Gastroesophageal sphincter (tissue), 3 donors: Measurements from ENCODE around the gene ELP4.

Experiments used
- CTCF ChIP-seq, 4 experiments: fragments of 200-600 bp in 2 of 4; fragments of 450-650 bp in 2 of 4; sonication (generic) in 1 of 4; IDR thresholded peaks; one replicate each; pipeline ENCODE4 v1.5.1; 2017 to 2019; ENCODE audit warnings: antibody characterized with exemption in 4 of 4, mild to moderate bottlenecking in 2 of 4, moderate library complexity in 2 of 4
- EP300 ChIP-seq: sonication (generic); formaldehyde crosslinking; IDR thresholded peaks from one replicate; pipeline ENCODE4 v1.6.1; 2017; ENCODE audit warnings: antibody characterized with exemption, mild to moderate bottlenecking
- POLR2A ChIP-seq, 2 donors: fragments of 450-650 bp; IDR thresholded peaks; one replicate each; pipeline ENCODE4 v1.6.1; 2017; ENCODE audit warnings: antibody characterized with exemption in 2 of 2, mild to moderate bottlenecking in 2 of 2, moderate library complexity in 1 of 2
- POLR2AphosphoS5 ChIP-seq: sonication (generic); formaldehyde crosslinking; IDR thresholded peaks from one replicate; pipeline ENCODE4 v1.6.1; 2017; ENCODE audit warnings: antibody characterized with exemption

DNA sequence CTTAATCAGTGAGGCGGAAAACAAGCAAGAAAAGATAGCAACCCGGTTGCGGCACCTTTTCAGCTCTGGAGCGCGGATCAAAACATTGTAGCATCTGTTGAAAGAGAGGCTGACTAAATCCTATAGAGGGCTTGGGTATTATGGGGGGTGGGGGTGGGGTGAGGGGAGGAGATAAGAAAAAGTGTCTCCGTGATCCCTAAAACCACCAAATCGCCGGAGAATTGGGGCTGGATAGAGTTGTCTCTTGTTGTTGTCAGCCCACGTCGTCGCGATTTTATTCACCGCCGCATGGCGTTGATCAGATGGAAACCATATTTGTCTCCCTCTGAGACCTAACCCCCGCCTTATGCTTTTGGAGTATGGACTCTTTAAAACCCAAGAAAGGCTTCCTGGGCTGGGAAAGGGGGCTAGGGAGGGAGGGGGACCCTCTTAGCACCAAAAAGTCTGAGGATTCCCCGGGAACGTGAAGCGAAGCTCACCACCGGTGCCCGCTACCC lies 288.5 kb downstream of the ELP4 start:
- TF ChIP-seq POLR2AphosphoS5, result no peak
- TF ChIP-seq CTCF (IDR thresholded peaks at IDR 0.05), result no peak
- no peak for TF ChIP-seq POLR2A (IDR thresholded peaks at IDR 0.05)
- no peak for TF ChIP-seq EP300
